Measurements from ENCODE around the gene SLC39A7. TPM values are rescaled to one million over a fixed set of nuclear protein-coding genes. Genes with fewer than 3 reads are reported as not detected.

Gene SLC39A7
- total and polyA plus RNA-seq, 11 donors: 39.9 to 197 (median 55.3) TPM

DNA sequence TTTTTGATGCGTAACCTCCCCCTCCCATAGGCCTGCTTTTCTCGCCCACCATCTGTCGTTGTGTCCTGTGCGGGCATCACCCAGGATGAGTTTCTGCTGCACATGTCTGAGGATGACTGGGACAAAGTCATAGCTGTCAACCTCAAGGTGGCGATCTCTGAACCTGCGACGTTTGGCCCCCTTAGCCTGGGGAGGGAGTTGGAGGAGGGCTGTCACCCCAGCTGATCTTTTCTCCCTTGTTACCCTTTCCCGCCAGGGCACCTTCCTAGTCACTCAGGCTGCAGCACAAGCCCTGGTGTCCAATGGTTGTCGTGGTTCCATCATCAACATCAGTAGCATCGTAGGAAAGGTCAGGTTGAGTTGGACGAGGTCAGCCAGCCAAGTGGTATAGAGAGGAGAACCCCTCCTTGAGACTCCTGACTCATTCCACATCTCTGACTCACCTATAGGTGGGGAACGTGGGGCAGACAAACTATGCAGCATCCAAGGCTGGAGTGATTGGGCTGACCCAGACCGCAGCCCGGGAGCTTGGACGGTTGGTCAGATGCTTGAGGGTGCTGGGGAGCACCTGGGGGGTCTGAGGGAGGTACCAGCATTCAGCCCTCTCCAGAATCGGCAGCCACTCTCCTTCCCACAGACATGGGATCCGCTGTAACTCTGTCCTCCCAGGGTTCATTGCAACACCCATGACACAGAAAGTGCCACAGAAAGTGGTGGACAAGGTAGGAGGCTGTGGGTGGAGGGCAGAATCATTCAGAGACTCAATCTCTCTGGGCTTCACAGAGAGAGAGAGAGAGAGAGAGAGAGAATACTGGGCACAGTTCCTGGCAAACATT lies 4.7 kb downstream of the SLC39A7 start:
- Histone ChIP-seq H3K27me3 (no peaks in the 10 kb centered on the region), H3K4me1 (peaks cover 10 to 57% (median 43%) of the 10 kb centered on the region in 12 donors), H3K9me3 (no peaks in the 10 kb centered on the region), H3K4me3 (peak overlapping the region in 11 of 12 donors; percentile 46 to 95 (median 69)), H3K36me3 (peaks cover 0 to 38% (median 32%) of the 10 kb centered on the region in 9 donors), H3K27ac (peak overlapping the region in 4 of 12 donors; percentile 64 to 79 (median 76))
- no peak for ATAC-seq
- DNase-seq: no peak
- TF ChIP-seq, protein P1, sequence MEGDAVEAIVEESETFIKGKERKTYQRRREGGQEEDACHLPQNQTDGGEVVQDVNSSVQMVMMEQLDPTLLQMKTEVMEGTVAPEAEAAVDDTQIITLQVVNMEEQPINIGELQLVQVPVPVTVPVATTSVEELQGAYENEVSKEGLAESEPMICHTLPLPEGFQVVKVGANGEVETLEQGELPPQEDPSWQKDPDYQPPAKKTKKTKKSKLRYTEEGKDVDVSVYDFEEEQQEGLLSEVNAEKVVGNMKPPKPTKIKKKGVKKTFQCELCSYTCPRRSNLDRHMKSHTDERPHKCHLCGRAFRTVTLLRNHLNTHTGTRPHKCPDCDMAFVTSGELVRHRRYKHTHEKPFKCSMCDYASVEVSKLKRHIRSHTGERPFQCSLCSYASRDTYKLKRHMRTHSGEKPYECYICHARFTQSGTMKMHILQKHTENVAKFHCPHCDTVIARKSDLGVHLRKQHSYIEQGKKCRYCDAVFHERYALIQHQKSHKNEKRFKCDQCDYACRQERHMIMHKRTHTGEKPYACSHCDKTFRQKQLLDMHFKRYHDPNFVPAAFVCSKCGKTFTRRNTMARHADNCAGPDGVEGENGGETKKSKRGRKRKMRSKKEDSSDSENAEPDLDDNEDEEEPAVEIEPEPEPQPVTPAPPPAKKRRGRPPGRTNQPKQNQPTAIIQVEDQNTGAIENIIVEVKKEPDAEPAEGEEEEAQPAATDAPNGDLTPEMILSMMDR (IDR thresholded peaks at IDR 0.05): no peak
- no peak for TF ChIP-seq POLR2A (IDR thresholded peaks at IDR 0.05)
- 52 to 61% (median 54%) methylated on average over 16 to 17 of the region's 17 CpGs for WGBS, 4 donors
- intact Hi-C loops (cut with DNase I): loop anchor here in 2 of 10 donors (5.0 to 10.0 kb wide), 2 partner anchors 42 to 1011 kb away; partner anchors contain the start of genes GPSM3 (in 1 of the 2) and PBX2 (in 1 of the 2)

DNA sequence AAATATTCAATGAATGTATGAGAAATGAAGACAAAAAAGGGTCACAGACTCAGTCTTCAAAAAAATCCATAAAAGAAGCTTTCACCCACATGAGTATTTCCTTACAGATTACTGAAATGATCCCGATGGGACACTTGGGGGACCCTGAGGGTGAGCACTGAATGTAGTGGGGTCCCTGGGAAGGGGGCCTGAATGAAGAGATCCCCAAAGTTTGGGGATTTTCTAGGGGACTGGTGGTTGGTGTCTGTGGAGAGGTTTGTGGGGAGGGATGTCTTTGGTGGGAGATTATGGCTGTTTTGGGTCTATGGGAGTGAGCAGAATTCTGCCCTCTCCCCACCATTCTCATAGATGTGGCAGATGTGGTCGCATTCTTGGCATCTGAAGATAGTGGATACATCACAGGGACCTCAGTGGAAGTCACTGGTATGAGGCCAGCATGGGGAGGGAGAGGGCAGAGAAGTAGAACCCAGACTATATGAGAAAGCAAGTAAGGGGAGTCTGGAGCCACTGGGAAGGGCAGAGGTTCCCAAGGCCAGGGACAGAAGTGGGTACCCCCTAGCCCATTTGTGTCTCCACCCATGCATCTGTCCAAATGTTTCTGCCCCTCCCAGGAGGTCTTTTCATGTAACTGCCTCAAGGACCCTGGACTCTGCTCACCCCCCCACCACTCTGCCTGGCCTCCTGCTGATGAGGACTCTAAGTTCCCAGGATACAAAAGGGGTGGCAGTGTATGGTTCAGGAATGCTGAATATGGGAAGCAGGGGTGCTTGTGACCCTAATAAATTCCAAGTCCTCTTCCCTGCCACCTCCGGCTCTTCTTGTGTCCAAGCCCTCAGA lies 5.6 kb downstream of the SLC39A7 start:
- Histone ChIP-seq H3K36me3 (peaks cover 0 to 45% (median 35%) of the 10 kb centered on the region in 9 donors), H3K27ac (no peak overlapping the region), H3K4me3 (no peak overlapping the region), H3K27me3 (no peaks in the 10 kb centered on the region), H3K9me3 (no peaks in the 10 kb centered on the region), H3K4me1 (peaks cover 10 to 55% (median 41%) of the 10 kb centered on the region in 12 donors)
- TF ChIP-seq, protein P1 (IDR thresholded peaks at IDR 0.05): no peak
- TF ChIP-seq POLR2A (IDR thresholded peaks at IDR 0.05): no peak
- 78 to 92% (median 85%) methylated on average over 3 of the region's 3 CpGs for WGBS, 4 donors
- intact Hi-C loops (cut with DNase I): loop anchor here in 2 of 10 donors (5.0 to 10.0 kb wide), 2 partner anchors 41 to 1011 kb away; partner anchors contain the start of genes GPSM3 (in 1 of the 2) and PBX2 (in 1 of the 2)
- no peak for ATAC-seq
- DNase-seq: no peak

DNA sequence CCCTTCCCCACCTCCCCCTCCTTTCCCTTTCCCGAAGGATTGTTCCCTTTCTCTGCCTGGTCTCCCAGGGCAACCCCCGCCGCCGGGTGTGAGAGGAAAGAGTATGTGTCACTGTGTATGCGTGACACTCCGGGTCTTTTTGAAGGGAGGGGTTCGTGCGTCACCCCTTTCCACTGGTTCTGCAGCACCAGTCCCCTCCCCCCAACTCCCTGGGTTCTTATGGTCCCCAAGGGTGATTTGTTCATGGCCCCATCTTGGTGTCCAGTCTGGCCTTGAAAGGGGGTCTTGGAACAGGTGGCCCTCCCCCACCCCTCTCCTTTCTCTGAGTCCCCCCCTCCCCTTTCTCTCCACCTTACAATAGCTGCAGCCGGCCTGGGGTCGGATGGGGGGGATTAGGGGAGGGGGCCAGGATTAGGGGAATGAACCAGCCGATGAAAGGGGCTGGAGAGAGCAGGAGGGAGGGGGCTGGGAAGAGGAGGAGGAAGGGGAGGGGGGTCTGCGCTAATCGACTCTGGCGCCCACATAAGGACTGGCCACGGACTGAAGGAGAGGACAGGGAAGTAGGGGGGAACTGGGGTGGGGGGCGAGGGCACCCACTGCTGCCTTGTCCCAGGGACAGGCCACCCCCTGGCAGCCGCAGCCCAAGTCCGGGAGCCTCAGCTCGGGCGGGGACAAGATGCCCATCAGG lies 6.3 kb downstream of the SLC39A7 start:
- WGBS, 4 donors: 17 to 22% (median 20%) methylated on average over 16 to 20 of the region's 20 CpGs
- peak overlapping the region in 7 of 12 donors; percentile 91 to 99 (median 95) for H3K27ac ChIP-seq
- DNase-seq: peak in 1 of 5 donors; percentile 26

More for the DNA sequence above, 6.3 kb downstream of the SLC39A7 start:
- TF ChIP-seq, protein P1 (IDR thresholded peaks at IDR 0.05): no peak
- TF ChIP-seq POLR2A (IDR thresholded peaks at IDR 0.05): no peak
- Histone ChIP-seq H3K4me1 (peaks cover 7 to 48% (median 33%) of the 10 kb centered on the region in 12 donors), H3K36me3 (peaks cover 0 to 44% (median 36%) of the 10 kb centered on the region in 9 donors), H3K27me3 (no peaks in the 10 kb centered on the region), H3K4me3 (peak overlapping the region; percentile 78 to 99 (median 90)), H3K9me3 (no peaks in the 10 kb centered on the region)
- intact Hi-C loops (cut with DNase I): loop anchor here in 2 of 10 donors (5.0 to 10.0 kb wide), 2 partner anchors 40 to 1012 kb away; partner anchors contain the start of genes GPSM3 (in 1 of the 2) and PBX2 (in 1 of the 2)
- ATAC-seq: no peak
